CD4-positive, alpha-beta T cell treated with Interleukin-12 subunit alpha and Interleukin-12 subunit beta, for 1 hour (primary cell): Measurements from ENCODE around the gene MIER2.
A peak's percentile ranks its signal among the peaks of the same experiment; 100 is the strongest.
"Not testable (repeated sequence)": the region's sequence is repeated elsewhere in the genome, so short reads cannot be mapped to it uniquely, and the experiment has no call there.

Experiments used
- DNase-seq: peaks from one replicate; pipeline ENCODE4 v3.0.0-alpha.2; 2020

MIER2 gene

GRCh38 chr19:355536-355935, 10.9 kb upstream of the MIER2 start:
- not testable (repeated sequence) for DNase-seq

- DNase-seq = no peak
Measured at GRCh38 chr19:355134-355533, 10.5 kb upstream of the MIER2 start.

- DNase-seq = no peak
Measured at GRCh38 chr19:351976-352625, 7.5 kb upstream of the MIER2 start.

- no peak for DNase-seq
Measured at GRCh38 chr19:347946-348861, 3.6 kb upstream of the MIER2 start.

GRCh38 chr19:345320-345879, 804 bp upstream of the MIER2 start:
- no peak for DNase-seq

- no peak for DNase-seq
Measured at GRCh38 chr19:343941-344624, 513 bp downstream of the MIER2 start.

GRCh38 chr19:343451-343931, 1.1 kb downstream of the MIER2 start:
- DNase-seq = peak; percentile 13

- no peak for DNase-seq
Measured at GRCh38 chr19:342801-343421, 1.7 kb downstream of the MIER2 start.

GRCh38 chr19:342128-342455, 2.5 kb downstream of the MIER2 start:
- no peak for DNase-seq

GRCh38 chr19:341386-342127, 3.0 kb downstream of the MIER2 start:
- no peak for DNase-seq

- no peak for DNase-seq
Measured at GRCh38 chr19:340620-341385, 3.8 kb downstream of the MIER2 start.

- no peak for DNase-seq
Measured at GRCh38 chr19:339262-339887, 5.2 kb downstream of the MIER2 start.

- no peak for DNase-seq
Measured at GRCh38 chr19:338421-338820, 6.2 kb downstream of the MIER2 start.

- no peak for DNase-seq
Measured at GRCh38 chr19:336067-336614, 8.5 kb downstream of the MIER2 start.

GRCh38 chr19:335486-336066, 9.0 kb downstream of the MIER2 start:
- no peak for DNase-seq

- DNase-seq = no peak
Measured at GRCh38 chr19:335072-335471, 9.5 kb downstream of the MIER2 start.

- DNase-seq = no peak
Measured at GRCh38 chr19:334296-335071, 10.1 kb downstream of the MIER2 start.

GRCh38 chr19:330503-330902, 14.1 kb downstream of the MIER2 start:
- DNase-seq = no peak

GRCh38 chr19:329876-330275, 14.7 kb downstream of the MIER2 start:
- no peak for DNase-seq
